IMR-90 (cell line): ENCODE measurements around the gene TTLL11. TPM values are rescaled to one million over a fixed set of nuclear protein-coding genes. Genes with fewer than 3 reads are reported as not detected.

ENCODE experiments used
- ATAC-seq: fragments of 200-7000 bp; cut with Tn5 transposase; 2 replicates; pipeline ENCODE4 v1.9.1; 2020; ENCODE audit warnings: low read depth, mild to moderate bottlenecking, moderate library complexity
- BruUV-seq: library from RNA; stranded (reverse); fragments of 400-500 nt; replicated peaks from 2 replicates; lab custom pipeline; 2021; lab: Mats Ljungman, UMichigan
- CTCF ChIA-PET: fragments of 300-600 bp; formaldehyde crosslinking; extraction: SDS; loops from one replicate; lab custom pipeline; 2021; ENCODE audit warnings: antibody characterized with exemption; lab: Yijun Ruan, JAX
- POLR2A ChIA-PET: fragments of 300-600 bp; sonication (Branson Sonifier 250); formaldehyde crosslinking; loops from one replicate; lab custom pipeline; 2022; ENCODE audit warnings: antibody characterized with exemption; ENCODE audit not compliant: unreplicated experiment; lab: Charles Lee
- DNase-seq: peaks from one replicate; pipeline ENCODE4 v3.0.0; 2013
- H2AFZ ChIP-seq: replicated peaks from 2 replicates; pipeline ENCODE3; 2013; ENCODE audit warnings: low read length, mild to moderate bottlenecking; ENCODE audit not compliant: poor library complexity
- H2AK5ac ChIP-seq: 2 replicates; pipeline ENCODE4 v1.6.1; 2013; ENCODE audit warnings: low read depth, low read length, inconsistent platforms
- H2AK9ac ChIP-seq: replicated peaks from 2 replicates; pipeline ENCODE3; 2013; ENCODE audit warnings: mild to moderate bottlenecking, low read depth, low read length, moderate library complexity; ENCODE audit not compliant: poor library complexity
- H2BK120ac ChIP-seq: 2 replicates; pipeline ENCODE4 v1.6.1; 2013; ENCODE audit warnings: low read depth, low read length, inconsistent platforms
- H2BK15ac ChIP-seq: 3 replicates; pipeline ENCODE4 v1.6.1; 2013; ENCODE audit warnings: low read depth, low read length, inconsistent platforms
- H2BK20ac ChIP-seq: 2 replicates; pipeline ENCODE4 v1.6.1; 2013; ENCODE audit warnings: low read depth, mild to moderate bottlenecking, inconsistent platforms, low read length, moderate library complexity
- H2BK5ac ChIP-seq: 2 replicates; pipeline ENCODE4 v1.6.1; 2013; ENCODE audit warnings: mild to moderate bottlenecking, low read depth, low read length, inconsistent platforms; ENCODE audit not compliant: poor library complexity, severe bottlenecking
- H3K14ac ChIP-seq: replicated peaks from 2 replicates; pipeline ENCODE4 v1.6.1; 2013; ENCODE audit warnings: low read depth, low read length, inconsistent platforms
- H3K18ac ChIP-seq: 2 replicates; pipeline ENCODE4 v1.6.1; 2013; ENCODE audit warnings: low read depth, low read length, control low read depth
- H3K23ac ChIP-seq: 2 replicates; pipeline ENCODE4 v1.6.1; 2013; ENCODE audit warnings: low read depth, low read length, inconsistent platforms
- H3K27ac ChIP-seq: 2 replicates; pipeline ENCODE4 v1.5.1; 2013; ENCODE audit warnings: mild to moderate bottlenecking, control low read depth, low read length; ENCODE audit not compliant: insufficient read depth
- H3K27me3 ChIP-seq: 2 replicates; pipeline ENCODE4 v1.6.1; 2013; ENCODE audit warnings: low read length; ENCODE audit not compliant: control insufficient read depth, insufficient read depth
- H3K36me3 ChIP-seq: 2 replicates; pipeline ENCODE4 v1.6.1; 2013; ENCODE audit warnings: low read length, mixed read lengths; ENCODE audit not compliant: control insufficient read depth, insufficient read depth
- H3K4ac ChIP-seq: 2 replicates; pipeline ENCODE4 v1.6.1; 2013; ENCODE audit warnings: low read depth, low read length, inconsistent platforms
- H3K4me1 ChIP-seq: 2 replicates; pipeline ENCODE4 v1.6.1; 2013; ENCODE audit warnings: low read length, mixed read lengths; ENCODE audit not compliant: control insufficient read depth, insufficient read depth
- H3K4me2 ChIP-seq: 2 replicates; pipeline ENCODE4 v1.6.1; 2013; ENCODE audit warnings: low read depth, mild to moderate bottlenecking, control low read depth, low read length, moderate library complexity
- H3K4me3 ChIP-seq: 2 replicates; pipeline ENCODE4 v1.5.1; 2013; ENCODE audit warnings: low read depth, mild to moderate bottlenecking, control low read depth, low read length, moderate library complexity; ENCODE audit not compliant: insufficient read depth
- H3K56ac ChIP-seq: 2 replicates; pipeline ENCODE4 v1.6.1; 2013; ENCODE audit warnings: low read length, inconsistent platforms; ENCODE audit not compliant: insufficient read depth; ENCODE audit errors: extremely low read depth
- H3K79me1 ChIP-seq, 2 experiments: 2 replicates each; pipeline ENCODE4 v1.6.1; 2013; ENCODE audit warnings: low read length in 2 of 2, inconsistent platforms in 1 of 2, low read depth in 1 of 2
- H3K9ac ChIP-seq: 2 replicates; pipeline ENCODE4 v1.6.1; 2013; ENCODE audit warnings: low read depth, low read length, control low read depth
- H3K9me1 ChIP-seq: 2 replicates; pipeline ENCODE4 v1.6.1; 2013; ENCODE audit warnings: low read length, inconsistent platforms; ENCODE audit not compliant: insufficient read depth
- H3K9me3 ChIP-seq: 2 replicates; pipeline ENCODE4 v1.6.1; 2013; ENCODE audit warnings: low read length; ENCODE audit not compliant: control insufficient read depth, insufficient read depth
- H4K20me1 ChIP-seq: 2 replicates; pipeline ENCODE4 v1.6.1; 2013; ENCODE audit warnings: low read length, inconsistent platforms; ENCODE audit not compliant: insufficient read depth
- H4K5ac ChIP-seq: 2 replicates; pipeline ENCODE4 v1.6.1; 2013; ENCODE audit warnings: mild to moderate bottlenecking, low read depth, low read length, control low read depth
- H4K8ac ChIP-seq, 2 experiments: 2 replicates each; pipeline ENCODE4 v1.6.1; 2013; ENCODE audit warnings: low read depth in 2 of 2, low read length in 2 of 2, control low read depth in 1 of 2, inconsistent platforms in 1 of 2
- H4K91ac ChIP-seq: 2 replicates; pipeline ENCODE4 v1.6.1; 2013; ENCODE audit warnings: low read depth, low read length, inconsistent platforms; ENCODE audit not compliant: insufficient read depth
- CEBPB ChIP-seq: IDR thresholded peaks from 2 replicates; pipeline ENCODE4 v1.6.1; 2012; ENCODE audit warnings: low read depth, low read length, improper control_type of control experiment
- POLR2A ChIP-seq: IDR thresholded peaks from 2 replicates; pipeline ENCODE4 v1.6.1; 2012; ENCODE audit warnings: mild to moderate bottlenecking, low read depth, low read length
- WGBS, 2 experiments: methylation state at CpG; one replicate each; pipeline versions ENCODE4 v1.1.5 to v1.1.7; 2013; ENCODE audit warnings: missing lambda C conversion rate in 2 of 2; ENCODE audit not compliant: insufficient read length in 1 of 2; ENCODE audit errors: extremely low coverage in 2 of 2; 5-methylcytosine and 5-hydroxymethylcytosine counted together
- dilution Hi-C: fragments of 300-500 bp; cut with HindIII; formaldehyde crosslinking; loops from one replicate; pipeline ENCODE4 v1.14.3; 2018; ENCODE audit warnings: low sequenced_read_pairs; ENCODE audit not compliant: unreplicated experiment
- in situ Hi-C: fragments of 300-500 bp; cut with MboI; formaldehyde crosslinking; loops from 3 replicates; pipeline ENCODE4 v1.14.3; 2019; ENCODE audit warnings: low sequenced_read_pairs, inconsistent platforms, mixed read lengths
- intact Hi-C: fragments of 100-400 bp; cut with micrococcal nuclease; formaldehyde crosslinking; loops from 2 replicates; pipeline ENCODE4 v1.10.0; 2022
- polyA plus RNA-seq, 3 experiments: library from polyadenylated mRNA; depleted of rRNA; stranded (reverse); fragments of >200 nt; gene quantifications; 2 replicates each; pipeline ENCODE4 v1.2.3, GENCODE V29; 2012; ENCODE audit warnings: low replicate concordance in 1 of 3
- total RNA-seq: library from RNA; depleted of rRNA; stranded (reverse); fragments of >200 nt; gene quantifications from 2 replicates; pipeline ENCODE4 v1.2.3, GENCODE V29; 2012

Gene TTLL11
- total and polyA plus RNA-seq, 2 of the 4 experiments (the other 2 are of a cell fraction) = 2.0 to 4.6 TPM

DNA sequence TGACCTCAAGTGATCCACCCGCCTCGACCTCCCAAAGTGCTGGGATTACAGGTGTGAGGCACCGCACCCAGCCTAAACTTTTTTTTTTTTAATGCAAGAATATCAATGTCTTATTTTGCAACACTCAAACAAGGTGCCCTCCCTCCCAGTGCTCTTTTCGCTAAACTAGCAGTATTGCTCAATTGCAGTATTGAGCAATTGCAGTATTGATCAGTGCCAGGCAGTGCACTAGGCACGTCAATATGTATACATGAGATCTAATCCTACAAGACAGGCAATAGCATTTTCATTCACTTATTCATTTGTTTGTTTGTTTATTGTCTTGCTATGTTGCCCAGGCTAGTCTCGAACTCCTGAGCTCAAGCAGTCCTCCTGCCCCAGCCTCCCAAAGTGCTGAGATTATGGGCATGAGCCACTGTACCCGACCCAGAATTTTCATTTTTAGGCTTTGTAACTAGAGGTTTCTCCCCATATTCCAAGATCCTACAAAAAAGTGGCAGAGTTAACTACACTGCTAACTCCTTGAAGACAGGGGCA, 94.5 kb downstream of the TTLL11 start:
- TF ChIP-seq CEBPB (peak; percentile 41; the same call in 1 of the 2 replicates), POLR2A (no peak)
- H2AK9ac ChIP-seq = no peak overlapping the region
- H3K18ac ChIP-seq = no peak overlapping the region
- no peak overlapping the region for H4K5ac ChIP-seq
- H4K91ac ChIP-seq = no peak overlapping the region
- H3K4me3 ChIP-seq = no peak overlapping the region
- no peaks in the 10 kb centered on the region for H3K36me3 ChIP-seq
- no peaks in the 10 kb centered on the region for H3K9me3 ChIP-seq
- DNase-seq (no peak), ATAC-seq (no peak)
- ChIA-PET CTCF (interaction anchor here (0.8 kb wide), 1 partner anchor 60 kb away, joined by 3 read pairs; no protein-coding TSS in a partner anchor), POLR2A (no interaction called here)
- no peak overlapping the region for H2BK5ac ChIP-seq
- no peak overlapping the region for H3K4me2 ChIP-seq
- no TSS peak for BruUV-seq
- peaks cover 12% of the 10 kb centered on the region for H3K4me1 ChIP-seq
- no CpG with 5 or more reads among the region's 7 CpGs for WGBS, 2 experiments
- H2BK15ac ChIP-seq = no peak overlapping the region
- no peaks in the 10 kb centered on the region for H4K20me1 ChIP-seq
- intact Hi-C loops (no loop called here), dilution Hi-C loops (no loop called here), in situ Hi-C loops (loop anchor here (5.0 kb wide), 1 partner anchor 451 kb away; no protein-coding TSS in a partner anchor)
- no peak overlapping the region for H3K9ac ChIP-seq
- no peak overlapping the region for H3K4ac ChIP-seq
- no peaks in the 10 kb centered on the region; the same call in 1 of the 2 replicates for H3K9me1 ChIP-seq
- no peaks in the 10 kb centered on the region for H3K27me3 ChIP-seq
- no peak overlapping the region for H3K56ac ChIP-seq
- no peak overlapping the region for H2BK120ac ChIP-seq
- no peak overlapping the region for H2AFZ ChIP-seq
- no peak overlapping the region for H2AK5ac ChIP-seq
- H3K79me1 ChIP-seq = no peaks in the 10 kb centered on the region; a peak in 1 of 4 replicates
- H4K8ac ChIP-seq = no peak overlapping the region
- H3K14ac ChIP-seq = no peak overlapping the region
- no peak overlapping the region for H3K27ac ChIP-seq
- no peak overlapping the region for H2BK20ac ChIP-seq
- no peak overlapping the region; the same call in 1 of the 2 replicates for H3K23ac ChIP-seq
